Measurements from ENCODE around the gene POMT2. TPM values are rescaled to one million over a fixed set of nuclear protein-coding genes. Genes with fewer than 3 reads are reported as not detected.

POMT2 gene
- total RNA-seq, 2 experiments from 2014 or later: 5.9 to 31.4 TPM

DNA sequence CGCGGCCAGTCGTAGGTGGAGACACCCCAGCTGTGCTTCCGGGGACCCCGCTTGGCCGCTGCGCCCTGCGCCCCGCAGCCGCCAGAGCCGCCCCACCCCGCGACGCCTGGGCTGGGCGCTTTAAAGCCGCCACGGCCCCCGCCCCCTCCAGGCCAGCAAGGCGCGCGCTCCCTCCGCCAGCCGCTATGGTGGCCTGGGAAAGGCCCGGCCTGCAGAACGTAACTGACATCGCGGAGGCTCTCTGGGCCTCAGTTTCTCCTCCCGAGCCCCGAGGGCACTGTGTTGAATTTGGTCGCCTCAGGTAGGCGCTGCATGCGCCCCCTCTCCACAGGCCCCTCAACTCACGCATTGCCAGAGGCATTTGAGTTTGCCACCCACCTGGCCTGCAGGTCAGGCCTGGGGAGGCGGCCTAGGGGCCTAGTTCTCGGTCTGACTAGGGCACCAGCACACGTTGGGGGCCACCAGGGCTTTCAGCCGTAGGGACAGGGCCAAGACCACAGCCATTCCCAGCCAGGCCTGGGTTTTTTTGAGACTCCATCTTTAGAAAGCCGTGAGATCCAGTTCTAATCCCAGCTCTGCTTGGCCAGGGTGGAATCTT, 49.5 kb downstream of the POMT2 start, which contains the start of gene NGB:
Gene NGB, minus strand, starts transcription at position 94 of the 598 bp plus-strand sequence. CDS start 269 bp downstream, outside the sequence.
- Histone ChIP-seq H3K4me2 (ENCODE audit: low read length) (no peak within 1 kb of the TSS), H4K20me1 (ENCODE audit: insufficient read depth, low read length) (no peaks in the 10 kb centered on the region), H2AFZ (ENCODE audit: low read length) (no peak within 1 kb of the TSS), H3K79me2 (ENCODE audit: insufficient read depth, low read depth, low read length) (no peaks in the 10 kb centered on the region), H3K4me3 (ENCODE audit: low read depth, low read length, poor library complexity, severe bottlenecking) (no peak within 1 kb of the TSS), H3K27ac (ENCODE audit: low read depth, low read length, poor library complexity, severe bottlenecking) (no peak within 1 kb of the TSS), H3K9me3 (ENCODE audit: low read length) (no peaks in the 10 kb centered on the region), H3K9me2 (ENCODE audit: insufficient read depth, low read length) (no peaks in the 10 kb centered on the region), H3K4me1 (ENCODE audit: insufficient read depth, low read length, poor library complexity, severe bottlenecking) (peaks cover 7% of the 10 kb centered on the region), H3K36me3 (ENCODE audit: insufficient read depth, low read length) (no peaks in the 10 kb centered on the region)
- no TSS peak for BruUV-seq (replicated peaks)
- intact Hi-C loops (cut with micrococcal nuclease; ENCODE audit: unreplicated experiment): no loop called here
- DNase-seq (ENCODE audit: low spot score): no peak
- ChIA-PET CTCF (ENCODE audit: unreplicated experiment) (no interaction called here), POLR2A (no interaction called here)
- TF ChIP-seq, protein P1, sequence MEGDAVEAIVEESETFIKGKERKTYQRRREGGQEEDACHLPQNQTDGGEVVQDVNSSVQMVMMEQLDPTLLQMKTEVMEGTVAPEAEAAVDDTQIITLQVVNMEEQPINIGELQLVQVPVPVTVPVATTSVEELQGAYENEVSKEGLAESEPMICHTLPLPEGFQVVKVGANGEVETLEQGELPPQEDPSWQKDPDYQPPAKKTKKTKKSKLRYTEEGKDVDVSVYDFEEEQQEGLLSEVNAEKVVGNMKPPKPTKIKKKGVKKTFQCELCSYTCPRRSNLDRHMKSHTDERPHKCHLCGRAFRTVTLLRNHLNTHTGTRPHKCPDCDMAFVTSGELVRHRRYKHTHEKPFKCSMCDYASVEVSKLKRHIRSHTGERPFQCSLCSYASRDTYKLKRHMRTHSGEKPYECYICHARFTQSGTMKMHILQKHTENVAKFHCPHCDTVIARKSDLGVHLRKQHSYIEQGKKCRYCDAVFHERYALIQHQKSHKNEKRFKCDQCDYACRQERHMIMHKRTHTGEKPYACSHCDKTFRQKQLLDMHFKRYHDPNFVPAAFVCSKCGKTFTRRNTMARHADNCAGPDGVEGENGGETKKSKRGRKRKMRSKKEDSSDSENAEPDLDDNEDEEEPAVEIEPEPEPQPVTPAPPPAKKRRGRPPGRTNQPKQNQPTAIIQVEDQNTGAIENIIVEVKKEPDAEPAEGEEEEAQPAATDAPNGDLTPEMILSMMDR (conservative IDR thresholded peaks at IDR 0.05; ENCODE audit: low read length): no peak
- no peak for TF ChIP-seq EZH2phosphoT487 (IDR thresholded peaks at IDR 0.05; ENCODE audit: borderline replicate concordance, low read depth, low read length)

DNA sequence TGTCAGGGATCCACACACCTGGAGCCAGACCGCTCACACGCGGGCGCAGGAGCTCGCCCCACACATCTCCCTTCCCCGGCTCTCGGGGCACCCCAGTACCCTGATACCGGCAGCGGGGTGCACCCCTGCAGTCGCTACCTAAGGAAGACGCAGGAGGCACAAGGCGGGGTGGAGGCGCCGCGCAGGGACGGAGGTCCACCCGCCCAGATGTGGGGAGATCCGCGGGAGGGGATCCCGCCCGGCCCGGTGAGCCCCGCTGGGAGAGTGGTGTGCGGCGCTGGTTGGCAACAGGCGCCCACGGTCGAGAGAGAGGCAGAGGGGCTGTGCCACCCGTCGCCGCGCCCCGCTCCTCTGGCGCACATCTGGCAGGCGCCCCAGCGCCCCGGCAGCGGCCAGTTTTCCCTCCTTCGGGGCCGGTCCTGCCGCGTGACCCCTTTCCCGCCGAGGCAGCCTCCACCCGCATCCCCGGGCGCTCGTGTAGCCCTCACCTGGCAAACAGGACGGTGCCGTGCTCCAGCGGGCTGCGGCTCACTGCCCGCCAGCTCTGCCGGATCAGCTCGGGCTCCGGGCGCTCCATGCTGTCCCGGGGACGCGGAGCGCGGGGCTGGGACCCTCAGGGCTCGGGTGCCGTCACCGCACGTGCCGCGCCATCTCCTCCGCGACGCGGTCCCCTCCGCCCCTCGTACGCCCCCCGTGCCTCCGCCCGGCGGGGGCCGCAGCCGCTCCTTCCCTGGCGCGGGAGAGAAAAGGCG, 50.1 kb downstream of the POMT2 start:
- H2AFZ ChIP-seq (ENCODE audit: low read length): no peak overlapping the region
- no TSS peak for BruUV-seq (replicated peaks)
- H3K36me3 ChIP-seq (ENCODE audit: insufficient read depth, low read length): no peaks in the 10 kb centered on the region
- H4K20me1 ChIP-seq (ENCODE audit: insufficient read depth, low read length): no peaks in the 10 kb centered on the region
- H3K4me3 ChIP-seq (ENCODE audit: low read depth, low read length, poor library complexity, severe bottlenecking): no peak overlapping the region
- no peak for DNase-seq (ENCODE audit: low spot score)
- H3K27ac ChIP-seq (ENCODE audit: low read depth, low read length, poor library complexity, severe bottlenecking): no peak overlapping the region
- no peaks in the 10 kb centered on the region for H3K79me2 ChIP-seq (ENCODE audit: insufficient read depth, low read depth, low read length)
- CTCF ChIA-PET (ENCODE audit: unreplicated experiment): no interaction called here
- POLR2A ChIA-PET: no interaction called here
- no peaks in the 10 kb centered on the region for H3K9me2 ChIP-seq (ENCODE audit: insufficient read depth, low read length)
- no peak overlapping the region for H3K4me2 ChIP-seq (ENCODE audit: low read length)
- H3K4me1 ChIP-seq (ENCODE audit: insufficient read depth, low read length, poor library complexity, severe bottlenecking): peaks cover 7% of the 10 kb centered on the region
- no peaks in the 10 kb centered on the region for H3K9me3 ChIP-seq (ENCODE audit: low read length)
- TF ChIP-seq, protein P1 (conservative IDR thresholded peaks at IDR 0.05; ENCODE audit: low read length): no peak
- no peak for TF ChIP-seq EZH2phosphoT487 (IDR thresholded peaks at IDR 0.05; ENCODE audit: borderline replicate concordance, low read depth, low read length)
- intact Hi-C loops (cut with micrococcal nuclease; ENCODE audit: unreplicated experiment): no loop called here
